Subcutaneous abdominal adipose tissue (tissue), 5 donors: Measurements from ENCODE around the gene SCUBE2.

Experiments used
- H3K27ac ChIP-seq: one replicate; pipeline ENCODE4 v1.7.0; 2013; ENCODE audit warnings: low read depth, mild to moderate bottlenecking, inconsistent platforms, low read length, moderate library complexity
- H3K27me3 ChIP-seq, 5 donors: one replicate each; pipeline ENCODE4 v1.7.0; 2013; ENCODE audit warnings: low read length in 5 of 5, inconsistent platforms in 1 of 5; ENCODE audit not compliant: control insufficient read depth in 5 of 5, insufficient read depth in 4 of 5
- H3K36me3 ChIP-seq, 5 donors: one replicate each; pipeline ENCODE4 v1.7.0; 2013; ENCODE audit warnings: low read length in 5 of 5; ENCODE audit not compliant: control insufficient read depth in 5 of 5, insufficient read depth in 5 of 5
- H3K4me1 ChIP-seq, 5 donors: one replicate each; pipeline ENCODE4 v1.7.0; 2013; ENCODE audit warnings: low read length in 5 of 5, mild to moderate bottlenecking in 3 of 5, moderate library complexity in 1 of 5; ENCODE audit not compliant: control insufficient read depth in 5 of 5, insufficient read depth in 5 of 5
- H3K4me3 ChIP-seq, 5 donors: one replicate each; pipeline ENCODE4 v1.7.0; 2013; ENCODE audit warnings: low read length in 5 of 5, low read depth in 1 of 5
- H3K9ac ChIP-seq, 5 donors: one replicate each; pipeline ENCODE4 v1.7.0; 2013; ENCODE audit warnings: low read length in 5 of 5, mild to moderate bottlenecking in 4 of 5, moderate library complexity in 3 of 5
- H3K9me3 ChIP-seq, 5 donors: one replicate each; pipeline ENCODE4 v1.7.0; 2013; ENCODE audit warnings: low read length in 5 of 5; ENCODE audit not compliant: control insufficient read depth in 5 of 5
- donor health status: healthy.
- donor health status: healthy.
- donor health status: healthy.
- donor health status: healthy.
- donor health status: healthy.

Gene SCUBE2

GRCh38 chr11:9069256-9069655, 22.1 kb downstream of the SCUBE2 start:
- H3K4me3 ChIP-seq = no peak overlapping the region
- no peak overlapping the region for H3K9ac ChIP-seq
- H3K27ac ChIP-seq = no peak overlapping the region
- H3K9me3 ChIP-seq = no peaks in the 10 kb centered on the region
- peaks cover 0 to 41% (median 23%) of the 10 kb centered on the region in 5 donors for H3K36me3 ChIP-seq
- H3K27me3 ChIP-seq = no peaks in the 10 kb centered on the region
- H3K4me1 ChIP-seq = peaks cover 0 to 24% (median 17%) of the 10 kb centered on the region in 5 donors

GRCh38 chr11:9066433-9066925, 24.9 kb downstream of the SCUBE2 start:
- no peak overlapping the region for H3K9ac ChIP-seq
- H3K27ac ChIP-seq = no peak overlapping the region

GRCh38 chr11:9065607-9066432, 25.6 kb downstream of the SCUBE2 start:
- H3K27me3 ChIP-seq = no peaks in the 10 kb centered on the region
- H3K9ac ChIP-seq = no peak overlapping the region
- H3K4me1 ChIP-seq = peaks cover 0 to 24% (median 17%) of the 10 kb centered on the region in 5 donors
- H3K9me3 ChIP-seq = no peaks in the 10 kb centered on the region
- H3K4me3 ChIP-seq = peak overlapping the region in 3 of 5 donors; percentile 19 to 38 (median 32)
- peaks cover 0 to 31% (median 22%) of the 10 kb centered on the region in 5 donors for H3K36me3 ChIP-seq
- H3K27ac ChIP-seq = no peak overlapping the region

More at GRCh38 chr11:9066433-9066925, 24.9 kb downstream of the SCUBE2 start:
- H3K9me3 ChIP-seq = no peaks in the 10 kb centered on the region
- no peaks in the 10 kb centered on the region for H3K27me3 ChIP-seq
- H3K4me3 ChIP-seq = peak overlapping the region in 3 of 5 donors; percentile 19 to 38 (median 19)
- H3K4me1 ChIP-seq = peaks cover 0 to 24% (median 17%) of the 10 kb centered on the region in 5 donors
- H3K36me3 ChIP-seq = peaks cover 0 to 33% (median 22%) of the 10 kb centered on the region in 5 donors

GRCh38 chr11:9061807-9062206, 29.6 kb downstream of the SCUBE2 start:
- peaks cover 0 to 32% (median 22%) of the 10 kb centered on the region in 5 donors for H3K4me1 ChIP-seq
- H3K36me3 ChIP-seq = peaks cover 4 to 23% (median 11%) of the 10 kb centered on the region in 5 donors
- no peak overlapping the region for H3K27ac ChIP-seq

GRCh38 chr11:9060700-9061111, 30.7 kb downstream of the SCUBE2 start:
- Histone ChIP-seq H3K9ac (no peak overlapping the region), H3K27me3 (no peaks in the 10 kb centered on the region), H3K4me1 (peaks cover 0 to 33% (median 19%) of the 10 kb centered on the region in 5 donors), H3K36me3 (peaks cover 4 to 17% (median 7%) of the 10 kb centered on the region in 5 donors), H3K4me3 (no peak overlapping the region), H3K27ac (no peak overlapping the region), H3K9me3 (no peaks in the 10 kb centered on the region)

More at GRCh38 chr11:9061807-9062206, 29.6 kb downstream of the SCUBE2 start:
- H3K27me3 ChIP-seq = no peaks in the 10 kb centered on the region
- H3K4me3 ChIP-seq = no peak overlapping the region
- no peaks in the 10 kb centered on the region for H3K9me3 ChIP-seq
- H3K9ac ChIP-seq = no peak overlapping the region

- Histone ChIP-seq H3K9me3 (no peaks in the 10 kb centered on the region), H3K36me3 (peaks cover 4 to 17% (median 14%) of the 10 kb centered on the region in 5 donors), H3K9ac (no peak overlapping the region), H3K4me3 (no peak overlapping the region), H3K4me1 (peaks cover 0 to 29% (median 13%) of the 10 kb centered on the region in 5 donors), H3K27me3 (no peaks in the 10 kb centered on the region), H3K27ac (no peak overlapping the region)
Observed at GRCh38 chr11:9059406-9059805, 32.0 kb downstream of the SCUBE2 start.

- peaks cover 0 to 36% (median 13%) of the 10 kb centered on the region in 5 donors for H3K4me1 ChIP-seq
- no peak overlapping the region for H3K9ac ChIP-seq
- no peak overlapping the region for H3K4me3 ChIP-seq
- peaks cover 4 to 21% (median 20%) of the 10 kb centered on the region in 5 donors for H3K36me3 ChIP-seq
- H3K9me3 ChIP-seq = no peaks in the 10 kb centered on the region
- no peaks in the 10 kb centered on the region for H3K27me3 ChIP-seq
- no peak overlapping the region for H3K27ac ChIP-seq
Observed at GRCh38 chr11:9057888-9058287, 33.5 kb downstream of the SCUBE2 start.

- Histone ChIP-seq H3K27ac (no peak overlapping the region), H3K4me3 (no peak overlapping the region), H3K36me3 (peaks cover 4 to 28% (median 20%) of the 10 kb centered on the region in 5 donors)
Observed at GRCh38 chr11:9057007-9057406, 34.4 kb downstream of the SCUBE2 start.

GRCh38 chr11:9056467-9056866, 34.9 kb downstream of the SCUBE2 start:
- Histone ChIP-seq H3K4me3 (no peak overlapping the region), H3K36me3 (peaks cover 4 to 28% (median 20%) of the 10 kb centered on the region in 5 donors), H3K27ac (no peak overlapping the region), H3K9me3 (no peaks in the 10 kb centered on the region), H3K27me3 (no peaks in the 10 kb centered on the region), H3K4me1 (peaks cover 0 to 37% (median 13%) of the 10 kb centered on the region in 5 donors), H3K9ac (no peak overlapping the region)

More at GRCh38 chr11:9057007-9057406, 34.4 kb downstream of the SCUBE2 start:
- no peaks in the 10 kb centered on the region for H3K9me3 ChIP-seq
- H3K27me3 ChIP-seq = no peaks in the 10 kb centered on the region
- no peak overlapping the region for H3K9ac ChIP-seq
- H3K4me1 ChIP-seq = peaks cover 0 to 37% (median 13%) of the 10 kb centered on the region in 5 donors
